GM23338 (cell line): ENCODE measurements around the gene HOXA11.

Experiments
- EZH2 ChIP-seq: fragments of 200-600 bp; sonication (generic); IDR thresholded peaks from one replicate; pipeline ENCODE4 v1.8.0; 2017; ENCODE audit warnings: antibody characterized with exemption, mild to moderate bottlenecking, low read depth; ENCODE audit not compliant: unreplicated experiment
- POLR2AphosphoS5 ChIP-seq: IDR thresholded peaks from 2 replicates; pipeline ENCODE4 v1.6.1; 2016; ENCODE audit warnings: antibody characterized with exemption, low read depth
- TF ChIP-seq, protein P1 (sequence below), 2 experiments: fragments of 200-600 bp in 1 of 2; sonication (generic) in 1 of 2; conservative IDR thresholded peaks; 2 replicates each; pipeline versions ENCODE4 v1.5.1 to v1.6.1; 2016 to 2017; ENCODE audit warnings: antibody characterized with exemption in 2 of 2, low read depth in 2 of 2, mild to moderate bottlenecking in 2 of 2, moderate library complexity in 1 of 2

GRCh38 chr7:27173511-27173955 is 11.5 kb downstream of the HOXA11 start:
- TF ChIP-seq, protein P1, sequence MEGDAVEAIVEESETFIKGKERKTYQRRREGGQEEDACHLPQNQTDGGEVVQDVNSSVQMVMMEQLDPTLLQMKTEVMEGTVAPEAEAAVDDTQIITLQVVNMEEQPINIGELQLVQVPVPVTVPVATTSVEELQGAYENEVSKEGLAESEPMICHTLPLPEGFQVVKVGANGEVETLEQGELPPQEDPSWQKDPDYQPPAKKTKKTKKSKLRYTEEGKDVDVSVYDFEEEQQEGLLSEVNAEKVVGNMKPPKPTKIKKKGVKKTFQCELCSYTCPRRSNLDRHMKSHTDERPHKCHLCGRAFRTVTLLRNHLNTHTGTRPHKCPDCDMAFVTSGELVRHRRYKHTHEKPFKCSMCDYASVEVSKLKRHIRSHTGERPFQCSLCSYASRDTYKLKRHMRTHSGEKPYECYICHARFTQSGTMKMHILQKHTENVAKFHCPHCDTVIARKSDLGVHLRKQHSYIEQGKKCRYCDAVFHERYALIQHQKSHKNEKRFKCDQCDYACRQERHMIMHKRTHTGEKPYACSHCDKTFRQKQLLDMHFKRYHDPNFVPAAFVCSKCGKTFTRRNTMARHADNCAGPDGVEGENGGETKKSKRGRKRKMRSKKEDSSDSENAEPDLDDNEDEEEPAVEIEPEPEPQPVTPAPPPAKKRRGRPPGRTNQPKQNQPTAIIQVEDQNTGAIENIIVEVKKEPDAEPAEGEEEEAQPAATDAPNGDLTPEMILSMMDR (conservative IDR thresholded peaks at IDR 0.05; ENCODE audit: low read depth in 2 of 2): no peak
- TF ChIP-seq POLR2AphosphoS5 (no peak), EZH2 (peak; percentile 73)
